Mammary epithelial cell (primary cell): Measurements from ENCODE around the gene HLA-DRB5.

ENCODE experiments used
- CTCF ChIP-seq, 2 donors: IDR thresholded peaks in 1 of 2; conservative IDR thresholded peaks in 1 of 2; 2 replicates each; pipeline ENCODE4 v1.5.1; 2011 to 2012; ENCODE audit warnings: inconsistent platforms in 2 of 2, low read length in 2 of 2, mild to moderate bottlenecking in 2 of 2, control low read depth in 1 of 2, low read depth in 1 of 2; ENCODE audit not compliant: insufficient read depth in 1 of 2; ENCODE audit errors: extremely low read depth in 1 of 2
- EZH2 ChIP-seq: IDR thresholded peaks from 2 replicates; pipeline ENCODE4 v1.6.1; 2012; ENCODE audit warnings: low read length, inconsistent platforms, borderline replicate concordance

DNA sequence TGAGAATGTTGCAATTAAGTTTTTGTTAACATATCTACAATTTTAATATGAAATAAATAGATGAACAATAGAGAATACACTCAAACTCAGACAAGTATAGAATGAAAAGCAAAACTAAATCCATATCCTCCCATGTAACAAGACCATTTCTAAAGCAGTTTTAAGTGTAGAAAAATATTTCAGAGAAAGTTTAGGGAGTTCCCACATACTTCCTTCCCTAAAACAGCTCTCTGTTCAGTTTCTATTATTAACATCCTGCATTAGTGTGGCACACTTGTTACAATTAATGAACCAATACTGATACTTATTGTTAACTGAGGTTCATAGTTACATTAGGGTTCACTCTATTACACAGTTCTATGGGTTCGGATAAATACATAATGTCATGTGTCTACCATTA lies 38.4 kb downstream of the HLA-DRB5 start:
- no peak for TF ChIP-seq CTCF (conservative IDR thresholded peaks at IDR 0.05 in 1 of 2, IDR thresholded peaks at IDR 0.05 in 1 of 2; ENCODE audit: extremely low read depth in 1 of 2, insufficient read depth in 1 of 2, low read depth in 1 of 2, low read length in 2 of 2)
- TF ChIP-seq EZH2: no peak
